Mucosa of stomach (tissue), 1 donor: Measurements from ENCODE around the gene IFNA21.

Experiments
- H3K27me3 ChIP-seq: one replicate; pipeline ENCODE4 v1.7.0; 2013; ENCODE audit warnings: mild to moderate bottlenecking, low read length; ENCODE audit not compliant: control insufficient read depth, insufficient read depth
- H3K36me3 ChIP-seq: one replicate; pipeline ENCODE4 v1.7.0; 2013; ENCODE audit warnings: low read length; ENCODE audit not compliant: control insufficient read depth, insufficient read depth
- H3K4me1 ChIP-seq: one replicate; pipeline ENCODE4 v1.7.0; 2013; ENCODE audit warnings: mild to moderate bottlenecking, low read length; ENCODE audit not compliant: control insufficient read depth, insufficient read depth
- H3K4me3 ChIP-seq: one replicate; pipeline ENCODE4 v1.7.0; 2013; ENCODE audit warnings: low read length
- H3K9ac ChIP-seq: one replicate; pipeline ENCODE4 v1.7.0; 2013; ENCODE audit warnings: mild to moderate bottlenecking, low read length, moderate library complexity
- H3K9me3 ChIP-seq: one replicate; pipeline ENCODE4 v1.7.0; 2013; ENCODE audit warnings: mild to moderate bottlenecking, low read length, moderate library complexity; ENCODE audit not compliant: control insufficient read depth
- donor health status: Pancreatic carcinoma.

The IFNA21 gene

GRCh38 chr9:21174671-21175070, 8.2 kb upstream of the IFNA21 start:
- Histone ChIP-seq H3K27me3 (no peaks in the 10 kb centered on the region), H3K9me3 (no peaks in the 10 kb centered on the region), H3K4me3 (no peak overlapping the region), H3K9ac (no peak overlapping the region), H3K36me3 (no peaks in the 10 kb centered on the region), H3K4me1 (no peaks in the 10 kb centered on the region)

- Histone ChIP-seq H3K9me3 (no peaks in the 10 kb centered on the region), H3K27me3 (no peaks in the 10 kb centered on the region), H3K4me1 (no peaks in the 10 kb centered on the region), H3K36me3 (no peaks in the 10 kb centered on the region), H3K4me3 (no peak overlapping the region), H3K9ac (no peak overlapping the region)
Measured at GRCh38 chr9:21172156-21172555, 5.7 kb upstream of the IFNA21 start.

- H3K4me1 ChIP-seq, result no peaks in the 10 kb centered on the region
- no peaks in the 10 kb centered on the region for H3K9me3 ChIP-seq
- H3K9ac ChIP-seq, result no peak overlapping the region
- H3K36me3 ChIP-seq, result no peaks in the 10 kb centered on the region
- no peak overlapping the region for H3K4me3 ChIP-seq
- H3K27me3 ChIP-seq, result no peaks in the 10 kb centered on the region
Measured at GRCh38 chr9:21171351-21171750, 4.9 kb upstream of the IFNA21 start.

- Histone ChIP-seq H3K27me3 (no peaks in the 10 kb centered on the region), H3K4me1 (no peaks in the 10 kb centered on the region), H3K4me3 (no peak overlapping the region), H3K9me3 (no peaks in the 10 kb centered on the region), H3K36me3 (no peaks in the 10 kb centered on the region), H3K9ac (no peak overlapping the region)
Measured at GRCh38 chr9:21165516-21165915, 944 bp downstream of the IFNA21 start.

- no peaks in the 10 kb centered on the region for H3K9me3 ChIP-seq
- no peaks in the 10 kb centered on the region for H3K36me3 ChIP-seq
- H3K27me3 ChIP-seq, result no peaks in the 10 kb centered on the region
- H3K4me1 ChIP-seq, result no peaks in the 10 kb centered on the region
- H3K4me3 ChIP-seq, result no peak overlapping the region
- H3K9ac ChIP-seq, result no peak overlapping the region
Measured at GRCh38 chr9:21160178-21160577, 6.3 kb downstream of the IFNA21 start.

- no peaks in the 10 kb centered on the region for H3K4me1 ChIP-seq
- H3K9me3 ChIP-seq, result no peaks in the 10 kb centered on the region
- H3K9ac ChIP-seq, result no peak overlapping the region
- no peaks in the 10 kb centered on the region for H3K36me3 ChIP-seq
- no peaks in the 10 kb centered on the region for H3K27me3 ChIP-seq
- H3K4me3 ChIP-seq, result no peak overlapping the region
Measured at GRCh38 chr9:21155501-21155900, 11.0 kb downstream of the IFNA21 start.

GRCh38 chr9:21154018-21154608, 12.3 kb downstream of the IFNA21 start:
- no peaks in the 10 kb centered on the region for H3K4me1 ChIP-seq
- H3K36me3 ChIP-seq, result no peaks in the 10 kb centered on the region
- H3K27me3 ChIP-seq, result no peaks in the 10 kb centered on the region
- no peak overlapping the region for H3K4me3 ChIP-seq
- no peak overlapping the region for H3K9ac ChIP-seq
- H3K9me3 ChIP-seq, result no peaks in the 10 kb centered on the region

GRCh38 chr9:21153336-21154017, 13.0 kb downstream of the IFNA21 start:
- H3K27me3 ChIP-seq, result no peaks in the 10 kb centered on the region
- H3K4me3 ChIP-seq, result no peak overlapping the region
- H3K36me3 ChIP-seq, result no peaks in the 10 kb centered on the region
- H3K9me3 ChIP-seq, result no peaks in the 10 kb centered on the region
- H3K4me1 ChIP-seq, result no peaks in the 10 kb centered on the region
- no peak overlapping the region for H3K9ac ChIP-seq

GRCh38 chr9:21144603-21145002, 21.9 kb downstream of the IFNA21 start:
- Histone ChIP-seq H3K9ac (no peak overlapping the region), H3K4me1 (no peaks in the 10 kb centered on the region), H3K27me3 (no peaks in the 10 kb centered on the region), H3K9me3 (no peaks in the 10 kb centered on the region), H3K4me3 (no peak overlapping the region), H3K36me3 (no peaks in the 10 kb centered on the region)

GRCh38 chr9:21141427-21141882, 25.0 kb downstream of the IFNA21 start, which contains the start of gene IFNW1:
TSS of gene IFNW1 (minus strand) at chr9:21141832. CDS start at chr9:21141570, 262 bp downstream.
- no peaks in the 10 kb centered on the region for H3K4me1 ChIP-seq
- no peaks in the 10 kb centered on the region for H3K9me3 ChIP-seq

GRCh38 chr9:21137020-21137419, 29.4 kb downstream of the IFNA21 start:
- Histone ChIP-seq H3K4me3 (no peak overlapping the region), H3K36me3 (no peaks in the 10 kb centered on the region), H3K9ac (no peak overlapping the region), H3K4me1 (no peaks in the 10 kb centered on the region), H3K27me3 (no peaks in the 10 kb centered on the region), H3K9me3 (no peaks in the 10 kb centered on the region)

More at GRCh38 chr9:21141427-21141882, 25.0 kb downstream of the IFNA21 start, which contains the start of gene IFNW1:
- Histone ChIP-seq H3K4me3 (no peak within 1 kb of the TSS), H3K36me3 (no peaks in the 10 kb centered on the region), H3K9ac (no peak within 1 kb of the TSS), H3K27me3 (no peaks in the 10 kb centered on the region)

- Histone ChIP-seq H3K9ac (no peak overlapping the region), H3K4me1 (no peaks in the 10 kb centered on the region), H3K4me3 (no peak overlapping the region), H3K27me3 (no peaks in the 10 kb centered on the region), H3K9me3 (no peaks in the 10 kb centered on the region), H3K36me3 (no peaks in the 10 kb centered on the region)
Measured at GRCh38 chr9:21135736-21136135, 30.7 kb downstream of the IFNA21 start.
